NCI-H2227 treated with DMSO at 0.1 percent for 48 hours (cell line): Measurements from ENCODE around the gene GLYATL3.
A peak's percentile ranks its signal among the peaks of the same experiment; 100 is the strongest.

Source experiments
- DNase-seq: peaks from one replicate; lab custom pipeline; 2025; lab: John Stamatoyannopoulos, UW

Gene GLYATL3

GRCh38 chr6:49514571-49515484 is 15.1 kb downstream of the GLYATL3 start:
- DNase-seq, result no peak

GRCh38 chr6:49515485-49516146 is 15.9 kb downstream of the GLYATL3 start:
- DNase-seq, result no peak

GRCh38 chr6:49516147-49516505 is 16.4 kb downstream of the GLYATL3 start:
- DNase-seq, result no peak

GRCh38 chr6:49517919-49518318 is 18.2 kb downstream of the GLYATL3 start:
- no peak for DNase-seq

- DNase-seq, result no peak
Measured at GRCh38 chr6:49519660-49520059, 19.9 kb downstream of the GLYATL3 start.

GRCh38 chr6:49522710-49523593 is 23.2 kb downstream of the GLYATL3 start:
- no peak for DNase-seq

- no peak for DNase-seq
Measured at GRCh38 chr6:49523901-49524300, 24.2 kb downstream of the GLYATL3 start.

- no peak for DNase-seq
Measured at GRCh38 chr6:49524541-49524940, 24.8 kb downstream of the GLYATL3 start.

- no peak for DNase-seq
Measured at GRCh38 chr6:49526598-49526997, 26.9 kb downstream of the GLYATL3 start.

GRCh38 chr6:49527320-49527719 is 27.6 kb downstream of the GLYATL3 start:
- DNase-seq, result no peak

- no peak for DNase-seq
Measured at GRCh38 chr6:49528571-49528970, 28.8 kb downstream of the GLYATL3 start.

- no peak for DNase-seq
Measured at GRCh38 chr6:49530141-49530776, 30.5 kb downstream of the GLYATL3 start.

- DNase-seq, result peak; percentile 34
Measured at GRCh38 chr6:49531774-49532569, 32.2 kb downstream of the GLYATL3 start.

GRCh38 chr6:49535795-49536194 is 36.1 kb downstream of the GLYATL3 start:
- DNase-seq, result no peak

- no peak for DNase-seq
Measured at GRCh38 chr6:49539102-49539501, 39.4 kb downstream of the GLYATL3 start.

- no peak for DNase-seq
Measured at GRCh38 chr6:49540614-49541013, 40.9 kb downstream of the GLYATL3 start.

- no peak for DNase-seq
Measured at GRCh38 chr6:49541210-49541724, 41.5 kb downstream of the GLYATL3 start.

GRCh38 chr6:49541936-49542335 is 42.2 kb downstream of the GLYATL3 start:
- DNase-seq, result no peak

GRCh38 chr6:49543087-49543858 is 43.5 kb downstream of the GLYATL3 start:
- no peak for DNase-seq

GRCh38 chr6:49546331-49546730 is 46.6 kb downstream of the GLYATL3 start:
- no peak for DNase-seq
